Epithelial cell of proximal tubule (primary cell): Measurements from ENCODE around the gene KIF13A. TPM values are rescaled to one million over a fixed set of nuclear protein-coding genes. Genes with fewer than 3 reads are reported as not detected.

Source experiments
- DNase-seq: peaks from one replicate; pipeline ENCODE4 v3.0.0-alpha.2; 2011; ENCODE audit warnings: low read depth
- H3K4me3 ChIP-seq: 2 replicates; pipeline ENCODE4 v1.5.1; 2011; ENCODE audit warnings: low read depth, mild to moderate bottlenecking, low read length
- CTCF ChIP-seq: conservative IDR thresholded peaks from 2 replicates; pipeline ENCODE4 v1.5.1; 2012; ENCODE audit warnings: low read depth, mild to moderate bottlenecking, low read length
- total RNA-seq: library from RNA; depleted of rRNA; stranded (reverse); fragments of >200 nt; gene quantifications from 2 replicates; pipeline ENCODE4 v1.2.3, GENCODE V29; 2015

The KIF13A gene
- total RNA-seq, 1 donor from 2014 or later = 12.5 TPM

DNA sequence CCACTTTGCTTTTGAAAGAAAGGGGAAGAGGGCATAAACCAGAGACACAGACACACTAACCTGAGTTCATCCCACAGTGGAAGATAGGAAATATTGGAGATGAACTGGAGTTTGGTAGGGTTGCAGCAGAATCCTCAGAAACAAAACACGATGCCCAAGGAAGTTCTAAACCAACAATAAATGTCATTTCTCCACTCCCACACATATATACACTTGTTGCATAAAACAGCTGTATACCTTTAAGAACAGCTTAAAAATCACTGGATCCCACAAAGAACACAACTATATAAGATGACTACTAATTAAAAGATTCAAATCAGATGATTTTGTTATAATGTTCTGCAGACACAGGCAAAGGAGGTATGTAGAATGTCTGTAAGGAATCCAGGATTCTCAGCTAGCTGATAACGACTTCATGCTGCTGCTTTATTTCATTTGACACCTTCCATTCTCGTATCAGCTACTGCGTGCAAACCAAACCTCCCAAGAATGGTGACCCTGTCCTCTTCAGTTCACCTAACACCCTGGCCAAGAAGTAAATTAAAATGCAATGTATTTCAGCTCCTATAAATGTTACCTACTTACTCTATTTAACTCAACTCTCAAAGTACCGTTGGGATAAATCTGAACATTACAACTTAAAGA lies 14.3 kb downstream of the KIF13A start:
- no peak for DNase-seq

DNA sequence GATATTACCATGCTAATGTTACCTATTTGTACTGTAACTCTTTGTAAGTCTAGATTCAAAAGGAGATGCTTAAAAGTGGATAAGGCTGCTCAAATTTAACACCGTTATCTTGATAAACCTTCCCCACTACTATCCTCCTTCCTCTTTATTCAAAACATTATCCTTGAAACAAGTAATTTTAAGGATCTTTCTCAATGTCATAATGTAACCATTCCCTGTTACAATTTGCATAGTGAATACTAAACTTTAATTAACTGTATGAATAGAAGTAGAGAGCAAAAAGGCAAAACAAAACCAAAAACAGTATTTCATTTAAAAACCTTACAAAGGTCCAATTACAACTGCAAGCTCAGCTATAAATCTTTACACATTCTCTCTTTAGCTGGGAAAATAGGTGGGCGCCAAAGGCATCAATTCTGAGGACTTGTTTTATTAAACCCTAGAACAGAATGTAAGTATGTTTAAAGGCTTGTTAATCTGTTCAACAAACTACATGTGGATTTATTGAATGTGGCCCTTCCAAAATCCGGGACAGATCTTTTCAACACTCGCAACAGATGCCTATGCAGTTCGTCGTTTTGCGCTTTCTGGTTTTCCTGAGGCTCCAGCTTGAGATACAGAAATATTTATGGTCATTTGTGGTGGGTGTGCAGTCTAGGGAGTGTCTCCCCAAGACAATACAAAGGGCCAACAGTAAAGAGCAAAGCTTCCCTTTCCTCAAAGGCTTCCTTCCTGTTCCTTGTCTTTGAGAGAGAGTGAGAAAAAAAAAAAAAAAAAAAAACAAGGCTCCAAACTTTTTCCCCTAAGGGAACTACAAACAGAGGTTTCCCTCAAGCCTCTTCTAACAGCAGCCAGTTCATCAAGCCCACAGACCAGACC lies 15.1 kb downstream of the KIF13A start:
- no peak for DNase-seq
- no peak for TF ChIP-seq CTCF
- no peak overlapping the region for H3K4me3 ChIP-seq

More for the DNA sequence above, 14.3 kb downstream of the KIF13A start:
- no peak overlapping the region for H3K4me3 ChIP-seq
- no peak for TF ChIP-seq CTCF

DNA sequence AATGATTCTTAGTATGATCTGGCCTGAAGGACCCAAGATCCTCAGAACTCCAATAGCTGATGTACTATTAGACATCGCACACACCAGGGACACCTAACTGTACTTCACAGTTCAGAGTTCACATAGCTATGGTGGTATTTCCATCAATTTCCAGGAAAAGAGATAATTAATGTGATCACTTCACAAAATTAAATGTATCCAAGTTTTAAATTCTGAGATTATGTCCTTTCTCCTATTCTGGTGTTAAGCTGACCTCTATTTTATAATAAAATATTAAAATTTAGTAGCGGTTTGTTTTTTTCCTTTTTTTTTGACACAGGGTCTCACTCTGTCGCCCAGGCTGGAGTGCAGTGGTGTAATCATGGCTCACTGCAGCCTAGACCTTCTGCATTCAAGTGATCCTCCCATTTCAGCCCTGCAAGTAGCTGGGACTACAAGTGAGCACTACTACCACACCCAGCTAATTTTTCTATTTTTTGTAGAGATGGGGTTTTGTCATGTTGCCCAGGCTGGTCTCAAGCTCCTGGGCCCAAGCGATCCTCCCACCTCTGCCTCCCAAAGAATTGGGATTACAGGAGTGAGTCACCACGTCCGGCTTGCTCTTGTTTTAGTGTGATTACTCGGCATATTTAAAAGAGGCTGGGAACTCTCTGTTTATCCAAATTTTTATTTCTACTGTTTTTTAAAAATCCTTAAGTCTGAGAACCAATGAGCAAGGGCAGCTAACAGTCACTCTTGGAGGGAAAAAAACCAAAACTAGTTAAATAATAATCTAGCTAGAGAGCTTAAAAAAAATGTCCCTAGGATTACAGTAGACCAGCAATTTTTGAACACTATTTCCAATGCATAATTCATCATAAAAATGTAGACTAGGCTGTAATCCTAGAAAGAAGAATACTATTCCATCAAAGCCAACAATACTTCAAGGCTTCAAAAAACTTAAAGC lies 16.0 kb downstream of the KIF13A start:
- H3K4me3 ChIP-seq = no peak overlapping the region
- DNase-seq = no peak
- TF ChIP-seq CTCF = no peak

- TF ChIP-seq CTCF = no peak
- H3K4me3 ChIP-seq = no peak overlapping the region
- DNase-seq = no peak
Measured at GRCh38 chr6:17968876-17969275, 18.6 kb downstream of the KIF13A start.

- no peak for DNase-seq
- H3K4me3 ChIP-seq = no peak overlapping the region
- TF ChIP-seq CTCF = no peak
Measured at GRCh38 chr6:17967668-17968518, 19.5 kb downstream of the KIF13A start.

- no peak for TF ChIP-seq CTCF
- no peak overlapping the region for H3K4me3 ChIP-seq
- no peak for DNase-seq
Measured at GRCh38 chr6:17966451-17966850, 21.0 kb downstream of the KIF13A start.
